OCI-LY3 (cell line): ENCODE data around the gene GNAL.

Experiments
- EZH2phosphoT487 ChIP-seq: fragments of 200-600 bp; shearing (Covaris generic); IDR thresholded peaks from 2 replicates; pipeline ENCODE4 v1.6.1; 2018; ENCODE audit warnings: antibody characterized with exemption, mixed run types, low read depth
- TF ChIP-seq, protein P1 (sequence below): fragments of 200-600, 300-600 bp; sonication (generic); IDR thresholded peaks from 2 replicates; pipeline ENCODE4 v1.5.1; 2014; ENCODE audit warnings: antibody characterized with exemption, low read length, low read depth

- TF ChIP-seq, protein P1, sequence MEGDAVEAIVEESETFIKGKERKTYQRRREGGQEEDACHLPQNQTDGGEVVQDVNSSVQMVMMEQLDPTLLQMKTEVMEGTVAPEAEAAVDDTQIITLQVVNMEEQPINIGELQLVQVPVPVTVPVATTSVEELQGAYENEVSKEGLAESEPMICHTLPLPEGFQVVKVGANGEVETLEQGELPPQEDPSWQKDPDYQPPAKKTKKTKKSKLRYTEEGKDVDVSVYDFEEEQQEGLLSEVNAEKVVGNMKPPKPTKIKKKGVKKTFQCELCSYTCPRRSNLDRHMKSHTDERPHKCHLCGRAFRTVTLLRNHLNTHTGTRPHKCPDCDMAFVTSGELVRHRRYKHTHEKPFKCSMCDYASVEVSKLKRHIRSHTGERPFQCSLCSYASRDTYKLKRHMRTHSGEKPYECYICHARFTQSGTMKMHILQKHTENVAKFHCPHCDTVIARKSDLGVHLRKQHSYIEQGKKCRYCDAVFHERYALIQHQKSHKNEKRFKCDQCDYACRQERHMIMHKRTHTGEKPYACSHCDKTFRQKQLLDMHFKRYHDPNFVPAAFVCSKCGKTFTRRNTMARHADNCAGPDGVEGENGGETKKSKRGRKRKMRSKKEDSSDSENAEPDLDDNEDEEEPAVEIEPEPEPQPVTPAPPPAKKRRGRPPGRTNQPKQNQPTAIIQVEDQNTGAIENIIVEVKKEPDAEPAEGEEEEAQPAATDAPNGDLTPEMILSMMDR, result no peak
- no peak for TF ChIP-seq EZH2phosphoT487
These were observed 73.4 kb downstream of the GNAL start for GRCh38 chr18:11762429-11762828.
